ENCODE results near the gene A1BG.

GRCh38 chr19:58392945-58393724 lies 39.8 kb upstream of the A1BG start:
- TF ChIP-seq ZFY (CRISPR knock-in tag; IDR thresholded peaks at IDR 0.05) (no peak), PRPF4 (IDR thresholded peaks at IDR 0.05; ENCODE audit: low read depth, low read length, poor library complexity, severe bottlenecking) (no peak), ZBTB3 (CRISPR knock-in tag; IDR thresholded peaks at IDR 0.05; ENCODE audit: borderline replicate concordance, low read depth) (no peak), JUN (CRISPR knock-in tag; IDR thresholded peaks at IDR 0.05) (no peak), ZBTB42 (CRISPR knock-in tag; IDR thresholded peaks at IDR 0.05) (no peak), ZNF660 (CRISPR knock-in tag; IDR thresholded peaks at IDR 0.05; ENCODE audit: borderline replicate concordance, low read depth) (no peak), ZNF34 (CRISPR knock-in tag; IDR thresholded peaks at IDR 0.05; ENCODE audit: borderline replicate concordance) (no peak), ZNF12 (CRISPR knock-in tag; IDR thresholded peaks at IDR 0.05) (no peak), POLR2AphosphoS5 (IDR thresholded peaks at IDR 0.05; ENCODE audit: low read depth, low read length) (no peak)
- TF ChIP-seq, protein P1, sequence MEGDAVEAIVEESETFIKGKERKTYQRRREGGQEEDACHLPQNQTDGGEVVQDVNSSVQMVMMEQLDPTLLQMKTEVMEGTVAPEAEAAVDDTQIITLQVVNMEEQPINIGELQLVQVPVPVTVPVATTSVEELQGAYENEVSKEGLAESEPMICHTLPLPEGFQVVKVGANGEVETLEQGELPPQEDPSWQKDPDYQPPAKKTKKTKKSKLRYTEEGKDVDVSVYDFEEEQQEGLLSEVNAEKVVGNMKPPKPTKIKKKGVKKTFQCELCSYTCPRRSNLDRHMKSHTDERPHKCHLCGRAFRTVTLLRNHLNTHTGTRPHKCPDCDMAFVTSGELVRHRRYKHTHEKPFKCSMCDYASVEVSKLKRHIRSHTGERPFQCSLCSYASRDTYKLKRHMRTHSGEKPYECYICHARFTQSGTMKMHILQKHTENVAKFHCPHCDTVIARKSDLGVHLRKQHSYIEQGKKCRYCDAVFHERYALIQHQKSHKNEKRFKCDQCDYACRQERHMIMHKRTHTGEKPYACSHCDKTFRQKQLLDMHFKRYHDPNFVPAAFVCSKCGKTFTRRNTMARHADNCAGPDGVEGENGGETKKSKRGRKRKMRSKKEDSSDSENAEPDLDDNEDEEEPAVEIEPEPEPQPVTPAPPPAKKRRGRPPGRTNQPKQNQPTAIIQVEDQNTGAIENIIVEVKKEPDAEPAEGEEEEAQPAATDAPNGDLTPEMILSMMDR (CRISPR knock-in tag; IDR thresholded peaks at IDR 0.05) = no peak
